ENCODE data around the gene MMAB. TPM values are rescaled to one million over a fixed set of nuclear protein-coding genes. Genes with fewer than 3 reads are reported as not detected.

Gene MMAB
- total and polyA plus RNA-seq, 2 donors (not counting 1 experiment from before 2014, with no cell fraction given) = 36.8 to 56.1 TPM

DNA sequence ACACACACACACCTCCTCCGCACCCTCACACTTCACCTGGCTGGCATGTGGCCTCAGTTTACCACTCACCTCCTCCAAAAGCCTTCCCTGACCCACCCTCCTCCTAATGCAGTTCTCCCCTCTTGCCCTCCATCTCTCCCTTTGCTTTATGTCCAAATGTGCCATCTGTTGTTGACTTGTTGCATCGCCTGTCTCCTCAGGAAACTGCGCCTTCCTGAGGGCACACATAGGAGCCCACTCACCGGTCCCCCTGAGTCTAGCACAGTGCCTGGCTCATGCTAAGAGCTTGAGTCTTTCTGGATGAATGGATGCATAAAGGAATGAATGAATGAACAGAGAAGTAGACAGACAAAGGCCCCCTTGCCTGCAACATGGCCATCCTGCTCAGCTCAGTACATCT, 34.3 kb upstream of the MMAB start:
- Histone ChIP-seq H3K27me3 (ENCODE audit: control insufficient read depth, insufficient read depth, low read length) (peaks cover 26% of the 10 kb centered on the region), H3K79me2 (ENCODE audit: control insufficient read depth, insufficient read depth, low read length) (no peaks in the 10 kb centered on the region), H2AFZ (ENCODE audit: low read length) (no peak overlapping the region), H3K4me1 (ENCODE audit: control insufficient read depth, extremely low read depth, insufficient read depth, low read length) (no peaks in the 10 kb centered on the region), H3K9me3 (ENCODE audit: control insufficient read depth, insufficient read depth, low read depth, low read length) (no peaks in the 10 kb centered on the region), H3K4me2 (ENCODE audit: extremely low read depth, insufficient read depth, low read length) (no peak overlapping the region), H3K27ac (ENCODE audit: insufficient read depth, low read length) (no peak overlapping the region), H3K4me3 (replicated peaks in 1 of 4; ENCODE audit: control extremely low read depth in 1 of 4, insufficient read depth in 1 of 4, low read depth in 3 of 4, low read length in 4 of 4) (no peak overlapping the region), H4K20me1 (ENCODE audit: control insufficient read depth, extremely low read depth, insufficient read depth, low read length) (no peaks in the 10 kb centered on the region), H3K9ac (ENCODE audit: insufficient read depth, low read length) (no peak overlapping the region), H3K36me3 (ENCODE audit: control insufficient read depth, insufficient read depth, low read length) (no peaks in the 10 kb centered on the region)
- DNase-seq (ENCODE audit: low read depth in 2 of 2) = no peak
- TF ChIP-seq, protein P1, sequence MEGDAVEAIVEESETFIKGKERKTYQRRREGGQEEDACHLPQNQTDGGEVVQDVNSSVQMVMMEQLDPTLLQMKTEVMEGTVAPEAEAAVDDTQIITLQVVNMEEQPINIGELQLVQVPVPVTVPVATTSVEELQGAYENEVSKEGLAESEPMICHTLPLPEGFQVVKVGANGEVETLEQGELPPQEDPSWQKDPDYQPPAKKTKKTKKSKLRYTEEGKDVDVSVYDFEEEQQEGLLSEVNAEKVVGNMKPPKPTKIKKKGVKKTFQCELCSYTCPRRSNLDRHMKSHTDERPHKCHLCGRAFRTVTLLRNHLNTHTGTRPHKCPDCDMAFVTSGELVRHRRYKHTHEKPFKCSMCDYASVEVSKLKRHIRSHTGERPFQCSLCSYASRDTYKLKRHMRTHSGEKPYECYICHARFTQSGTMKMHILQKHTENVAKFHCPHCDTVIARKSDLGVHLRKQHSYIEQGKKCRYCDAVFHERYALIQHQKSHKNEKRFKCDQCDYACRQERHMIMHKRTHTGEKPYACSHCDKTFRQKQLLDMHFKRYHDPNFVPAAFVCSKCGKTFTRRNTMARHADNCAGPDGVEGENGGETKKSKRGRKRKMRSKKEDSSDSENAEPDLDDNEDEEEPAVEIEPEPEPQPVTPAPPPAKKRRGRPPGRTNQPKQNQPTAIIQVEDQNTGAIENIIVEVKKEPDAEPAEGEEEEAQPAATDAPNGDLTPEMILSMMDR (conservative IDR thresholded peaks at IDR 0.05 in 1 of 2, IDR thresholded peaks at IDR 0.05 in 1 of 2; ENCODE audit: low read depth in 1 of 2, low read length in 2 of 2) = no peak
- TF ChIP-seq EZH2 (IDR thresholded peaks at IDR 0.05; ENCODE audit: low read length, missing control alignments) = no peak

DNA sequence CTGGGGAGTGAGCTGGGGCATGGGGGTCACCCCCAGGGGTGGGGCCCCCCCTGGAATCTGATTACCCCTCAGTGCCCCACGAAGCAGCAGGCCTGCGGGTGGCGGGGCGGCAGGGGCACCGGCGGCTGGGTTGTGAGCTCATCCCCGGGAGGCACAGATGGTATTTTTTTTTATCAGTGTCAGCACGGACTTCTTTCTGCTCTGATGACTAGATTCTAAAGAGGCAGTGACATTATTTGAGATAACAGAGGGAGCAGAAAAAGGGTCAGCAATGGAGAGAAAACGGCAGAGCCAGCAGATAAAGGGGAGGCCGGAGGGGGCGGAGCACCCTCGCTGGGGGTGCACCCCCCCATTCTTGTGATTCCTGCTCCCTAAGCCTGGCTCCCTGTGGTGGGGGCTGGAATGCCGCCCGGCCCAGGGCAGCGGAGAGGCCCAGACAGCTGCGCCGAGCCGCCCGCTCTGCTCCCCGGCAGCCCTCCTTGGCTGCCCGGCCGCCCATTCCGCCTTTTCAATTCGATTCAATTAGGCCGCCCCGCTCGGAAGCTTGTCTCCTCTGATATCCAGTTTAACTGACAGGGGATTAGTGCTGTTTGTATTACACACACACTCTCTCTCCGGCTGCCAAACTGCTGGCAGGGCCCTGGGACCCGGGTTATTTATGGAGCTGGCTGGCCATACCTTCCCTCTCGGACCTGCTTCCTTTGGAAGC, 33.2 kb upstream of the MMAB start:
- H3K4me2 ChIP-seq (ENCODE audit: extremely low read depth, insufficient read depth, low read length) = peak overlapping the region; percentile 44

DNA sequence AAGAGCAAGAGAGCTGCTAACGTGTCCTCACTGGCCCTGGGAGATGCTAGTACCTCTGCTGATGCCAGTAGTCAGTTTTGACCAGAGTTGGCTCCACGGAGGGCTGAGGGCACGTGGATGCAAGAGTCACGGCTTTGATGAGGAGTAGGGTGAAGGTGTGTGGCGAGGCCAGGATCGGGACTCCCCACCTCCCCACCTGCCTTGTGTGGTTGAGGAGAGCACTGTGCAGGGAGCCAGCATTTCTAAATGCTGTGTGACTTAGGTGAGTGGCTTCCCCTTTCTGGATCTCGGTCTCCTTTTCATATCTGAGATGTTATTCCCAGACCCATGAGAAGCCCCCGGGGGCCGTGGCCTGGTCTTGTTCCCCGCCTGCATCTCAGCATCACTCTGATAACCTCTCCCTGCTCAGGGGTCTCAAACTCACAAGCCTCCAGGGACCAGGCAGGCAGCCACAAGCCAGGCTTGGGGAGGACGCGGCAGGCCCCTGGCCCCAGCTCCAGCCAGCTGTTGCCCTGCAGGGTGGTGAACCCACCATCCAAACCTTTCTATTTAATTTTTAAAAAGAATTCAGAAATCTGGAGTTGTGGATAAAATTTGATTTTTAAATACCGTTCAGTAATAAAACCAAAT, 32.4 kb upstream of the MMAB start:
- Histone ChIP-seq H3K9me3 (ENCODE audit: control insufficient read depth, insufficient read depth, low read depth, low read length) (no peaks in the 10 kb centered on the region), H3K4me3 (replicated peaks in 1 of 4; ENCODE audit: control extremely low read depth in 1 of 4, insufficient read depth in 1 of 4, low read depth in 3 of 4, low read length in 4 of 4) (no peak overlapping the region), H3K27me3 (ENCODE audit: control insufficient read depth, insufficient read depth, low read length) (peaks cover 26% of the 10 kb centered on the region), H3K36me3 (ENCODE audit: control insufficient read depth, insufficient read depth, low read length) (no peaks in the 10 kb centered on the region), H2AFZ (ENCODE audit: low read length) (no peak overlapping the region), H3K4me1 (ENCODE audit: control insufficient read depth, extremely low read depth, insufficient read depth, low read length) (no peaks in the 10 kb centered on the region), H3K4me2 (ENCODE audit: extremely low read depth, insufficient read depth, low read length) (no peak overlapping the region), H3K79me2 (ENCODE audit: control insufficient read depth, insufficient read depth, low read length) (no peaks in the 10 kb centered on the region), H4K20me1 (ENCODE audit: control insufficient read depth, extremely low read depth, insufficient read depth, low read length) (no peaks in the 10 kb centered on the region), H3K27ac (ENCODE audit: insufficient read depth, low read length) (no peak overlapping the region), H3K9ac (ENCODE audit: insufficient read depth, low read length) (no peak overlapping the region)
- DNase-seq (ENCODE audit: low read depth in 2 of 2) = no peak
- no peak for TF ChIP-seq EZH2 (IDR thresholded peaks at IDR 0.05; ENCODE audit: low read length, missing control alignments)
- TF ChIP-seq, protein P1 (conservative IDR thresholded peaks at IDR 0.05 in 1 of 2, IDR thresholded peaks at IDR 0.05 in 1 of 2; ENCODE audit: low read depth in 1 of 2, low read length in 2 of 2) = no peak

More for the DNA sequence above, 33.2 kb upstream of the MMAB start:
- no peaks in the 10 kb centered on the region for H3K9me3 ChIP-seq (ENCODE audit: control insufficient read depth, insufficient read depth, low read depth, low read length)
- H3K27me3 ChIP-seq (ENCODE audit: control insufficient read depth, insufficient read depth, low read length) = peaks cover 26% of the 10 kb centered on the region
- H3K27ac ChIP-seq (ENCODE audit: insufficient read depth, low read length) = no peak overlapping the region
- TF ChIP-seq, protein P1 (conservative IDR thresholded peaks at IDR 0.05 in 1 of 2, IDR thresholded peaks at IDR 0.05 in 1 of 2; ENCODE audit: low read depth in 1 of 2, low read length in 2 of 2) = no peak
- TF ChIP-seq EZH2 (IDR thresholded peaks at IDR 0.05; ENCODE audit: low read length, missing control alignments) = no peak
- no peaks in the 10 kb centered on the region for H4K20me1 ChIP-seq (ENCODE audit: control insufficient read depth, extremely low read depth, insufficient read depth, low read length)
- H3K36me3 ChIP-seq (ENCODE audit: control insufficient read depth, insufficient read depth, low read length) = no peaks in the 10 kb centered on the region
- no peak overlapping the region for H3K9ac ChIP-seq (ENCODE audit: insufficient read depth, low read length)
- H2AFZ ChIP-seq (ENCODE audit: low read length) = no peak overlapping the region
- no peaks in the 10 kb centered on the region for H3K79me2 ChIP-seq (ENCODE audit: control insufficient read depth, insufficient read depth, low read length)
- H3K4me1 ChIP-seq (ENCODE audit: control insufficient read depth, extremely low read depth, insufficient read depth, low read length) = no peaks in the 10 kb centered on the region
- no peak overlapping the region for H3K4me3 ChIP-seq (replicated peaks in 1 of 4; ENCODE audit: control extremely low read depth in 1 of 4, insufficient read depth in 1 of 4, low read depth in 3 of 4, low read length in 4 of 4)
- DNase-seq (ENCODE audit: low read depth in 2 of 2) = no peak

Measured in fibroblast of lung (primary cell).